Fibroblast of the aortic adventitia (primary cell): ENCODE results near the gene PP2D1. TPM values are rescaled to one million over a fixed set of nuclear protein-coding genes. Genes with fewer than 3 reads are reported as not detected.
"Not testable (repeated sequence)": the region's sequence is repeated elsewhere in the genome, so short reads cannot be mapped to it uniquely, and the experiment has no call there.

Source experiments
- DNase-seq: peaks from one replicate; pipeline ENCODE4 v3.0.0-alpha.2; 2010; ENCODE audit warnings: low read depth
- H3K4me3 ChIP-seq: 2 replicates; pipeline ENCODE4 v1.5.1; 2011; ENCODE audit warnings: low read depth, mild to moderate bottlenecking, control low read depth, low read length, moderate library complexity
- total RNA-seq: library from RNA; depleted of rRNA; stranded (reverse); fragments of >200 nt; gene quantifications from 2 replicates; pipeline ENCODE4 v1.2.3, GENCODE V29; 2012; ENCODE audit warnings: low replicate concordance
- TF ChIP-seq, protein P1 (sequence below): IDR thresholded peaks from 2 replicates; pipeline ENCODE4 v1.5.1; 2011; ENCODE audit warnings: mild to moderate bottlenecking, low read length, control low read depth, inconsistent platforms; ENCODE audit not compliant: insufficient read depth

The PP2D1 gene
- total RNA-seq, 1 donor = not detected

DNA sequence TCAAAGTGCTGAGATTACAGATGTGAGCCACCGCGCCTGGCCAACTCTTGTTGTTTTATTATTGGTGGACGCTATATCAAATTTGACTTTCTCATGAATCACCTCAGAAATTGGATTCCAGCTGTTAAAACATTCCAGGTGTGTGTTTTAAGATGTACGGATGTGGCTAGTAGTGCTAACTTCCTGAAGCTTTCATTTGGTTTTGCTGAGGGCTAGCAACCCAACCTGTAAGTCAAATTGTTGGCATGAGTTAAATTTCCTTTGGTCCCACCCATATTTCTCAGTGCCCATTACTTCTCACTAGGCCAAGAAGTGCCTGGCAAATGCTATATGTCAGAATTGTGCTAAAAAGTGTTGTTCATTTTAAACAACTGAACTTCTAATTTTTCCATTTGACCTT is 15.1 kb upstream of the PP2D1 start:
- no peak for DNase-seq
- no peak overlapping the region for H3K4me3 ChIP-seq
- TF ChIP-seq, protein P1, sequence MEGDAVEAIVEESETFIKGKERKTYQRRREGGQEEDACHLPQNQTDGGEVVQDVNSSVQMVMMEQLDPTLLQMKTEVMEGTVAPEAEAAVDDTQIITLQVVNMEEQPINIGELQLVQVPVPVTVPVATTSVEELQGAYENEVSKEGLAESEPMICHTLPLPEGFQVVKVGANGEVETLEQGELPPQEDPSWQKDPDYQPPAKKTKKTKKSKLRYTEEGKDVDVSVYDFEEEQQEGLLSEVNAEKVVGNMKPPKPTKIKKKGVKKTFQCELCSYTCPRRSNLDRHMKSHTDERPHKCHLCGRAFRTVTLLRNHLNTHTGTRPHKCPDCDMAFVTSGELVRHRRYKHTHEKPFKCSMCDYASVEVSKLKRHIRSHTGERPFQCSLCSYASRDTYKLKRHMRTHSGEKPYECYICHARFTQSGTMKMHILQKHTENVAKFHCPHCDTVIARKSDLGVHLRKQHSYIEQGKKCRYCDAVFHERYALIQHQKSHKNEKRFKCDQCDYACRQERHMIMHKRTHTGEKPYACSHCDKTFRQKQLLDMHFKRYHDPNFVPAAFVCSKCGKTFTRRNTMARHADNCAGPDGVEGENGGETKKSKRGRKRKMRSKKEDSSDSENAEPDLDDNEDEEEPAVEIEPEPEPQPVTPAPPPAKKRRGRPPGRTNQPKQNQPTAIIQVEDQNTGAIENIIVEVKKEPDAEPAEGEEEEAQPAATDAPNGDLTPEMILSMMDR = no peak

DNA sequence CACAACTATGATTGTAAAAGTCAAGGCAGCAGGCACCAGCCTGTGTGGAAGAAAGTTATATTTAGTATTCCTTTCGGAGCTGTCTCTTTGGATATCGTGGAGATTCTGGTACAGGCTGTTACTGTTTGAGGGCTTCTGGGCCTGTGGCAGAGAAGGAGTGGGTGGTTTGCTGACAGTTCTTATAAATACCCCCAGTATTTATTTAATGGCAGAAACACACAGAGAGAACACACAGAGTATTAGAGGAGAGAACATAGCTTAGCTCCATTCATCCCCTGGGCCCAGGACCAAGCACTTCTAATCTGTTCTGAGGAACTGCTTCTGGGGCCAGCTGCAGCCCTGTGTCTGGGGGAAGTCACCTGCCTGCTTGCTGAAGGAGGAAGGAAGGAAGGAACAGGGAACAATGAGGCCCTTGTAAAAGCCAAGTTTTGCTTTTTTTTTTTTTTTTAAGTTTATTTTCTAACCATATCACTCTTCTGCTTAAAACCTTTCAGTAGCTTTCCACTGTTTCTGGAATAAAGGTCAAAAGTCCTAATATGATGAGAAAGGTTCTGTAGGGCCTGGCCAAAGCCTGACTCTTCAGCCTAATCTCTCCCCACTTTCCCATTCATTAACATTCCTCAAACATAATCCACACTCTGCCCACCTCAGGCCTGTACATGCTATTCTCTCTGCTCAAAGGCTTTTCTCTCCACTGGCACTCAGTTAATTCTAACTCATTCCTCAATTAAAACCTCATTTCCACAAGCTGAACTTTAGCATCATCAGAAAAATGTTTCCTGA is 11.8 kb upstream of the PP2D1 start:
- TF ChIP-seq, protein P1 = no peak
- DNase-seq = no peak
- H3K4me3 ChIP-seq = no peak overlapping the region

DNA sequence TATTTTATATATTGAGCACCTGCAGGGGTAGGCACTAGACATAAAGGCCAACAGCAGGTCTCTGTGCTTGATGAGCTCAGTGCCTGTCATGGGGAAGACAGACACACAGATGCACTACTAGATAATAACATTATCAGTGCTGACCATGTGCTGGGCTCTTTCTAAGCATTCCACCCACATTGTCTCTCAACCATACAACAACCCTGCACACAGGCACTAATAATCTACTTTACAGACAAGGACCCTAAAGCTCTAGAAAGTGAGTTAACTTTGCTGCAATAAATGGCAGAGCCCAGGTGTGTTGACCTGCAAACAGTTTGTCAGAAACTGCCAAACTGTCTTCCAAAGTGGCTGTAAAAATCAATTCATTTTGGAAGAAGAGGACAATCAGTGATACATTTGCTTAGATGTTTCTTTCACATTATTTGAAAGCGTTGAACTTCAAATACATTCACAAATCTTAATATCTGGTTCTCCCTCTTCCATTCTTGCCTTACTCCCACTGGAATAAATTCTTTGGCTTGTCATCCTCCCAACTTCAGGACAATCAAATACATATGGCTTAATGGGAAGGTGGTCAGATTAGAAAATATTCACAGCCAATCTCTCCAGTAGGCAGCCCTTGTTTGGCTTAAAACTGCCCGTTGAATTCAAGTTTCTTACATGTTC is 11.0 kb upstream of the PP2D1 start:
- TF ChIP-seq, protein P1 = no peak
- no peak for DNase-seq
- H3K4me3 ChIP-seq = no peak overlapping the region

DNA sequence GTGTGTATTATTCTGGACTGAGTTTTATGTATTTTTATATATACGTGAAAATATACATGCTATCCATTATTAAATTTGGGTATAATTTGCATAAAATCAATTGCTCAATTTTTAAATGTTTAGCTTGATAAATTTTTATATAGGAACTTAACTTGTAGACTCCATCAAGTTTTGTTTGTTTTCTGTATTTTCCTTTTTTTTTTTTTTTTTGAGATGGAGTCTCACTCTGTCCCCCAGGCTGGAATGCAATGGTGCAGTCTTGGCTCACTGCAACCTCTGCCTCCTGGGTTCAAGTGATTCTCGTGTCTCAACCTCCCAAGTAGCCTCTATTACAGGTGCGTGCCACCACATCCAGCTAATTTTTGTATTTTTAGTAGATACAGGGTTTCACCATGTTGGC is 4.0 kb upstream of the PP2D1 start:
- not testable (repeated sequence) for DNase-seq, H3K4me3 ChIP-seq

DNA sequence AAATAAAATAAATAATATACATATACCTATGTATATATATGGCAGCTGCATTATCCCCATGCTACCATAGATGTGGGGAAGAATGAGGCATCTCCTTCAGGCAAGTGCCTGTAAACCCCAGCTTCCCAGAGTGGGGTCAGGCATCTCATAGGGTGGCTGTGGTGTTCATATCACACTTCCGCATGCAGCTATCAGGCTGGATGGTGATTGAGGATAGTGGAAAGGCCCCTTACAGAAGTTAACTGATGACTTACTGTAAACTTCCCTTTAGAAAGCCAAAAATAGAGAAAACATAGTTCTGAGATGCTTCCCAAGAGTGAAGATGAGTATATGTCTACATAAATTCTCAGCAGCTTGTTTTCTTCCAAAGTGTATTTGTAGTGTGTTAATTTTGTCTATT is 3.5 kb upstream of the PP2D1 start:
- no peak overlapping the region for H3K4me3 ChIP-seq
- TF ChIP-seq, protein P1 = no peak
- no peak for DNase-seq

DNA sequence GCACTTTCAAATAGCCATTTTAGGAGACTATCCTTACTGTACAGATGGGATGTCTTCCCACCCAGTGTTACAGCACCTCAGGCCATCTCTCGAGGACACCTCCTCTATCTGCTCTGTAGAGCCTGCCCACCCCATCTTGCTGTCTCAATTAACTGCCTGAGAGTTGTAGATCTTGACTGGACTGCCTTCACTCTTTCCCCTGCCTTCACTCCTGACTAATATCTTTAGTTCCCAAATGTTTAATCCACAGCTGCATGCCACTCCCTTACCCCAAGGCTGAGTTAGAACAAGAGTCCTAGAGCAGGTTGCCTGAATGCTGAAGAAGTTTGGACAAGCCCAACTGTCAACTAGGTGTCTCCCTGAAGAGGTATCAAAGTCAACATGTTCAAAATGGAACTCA is 1.3 kb upstream of the PP2D1 start:
- H3K4me3 ChIP-seq = no peak overlapping the region
- TF ChIP-seq, protein P1 = no peak
- DNase-seq = no peak

DNA sequence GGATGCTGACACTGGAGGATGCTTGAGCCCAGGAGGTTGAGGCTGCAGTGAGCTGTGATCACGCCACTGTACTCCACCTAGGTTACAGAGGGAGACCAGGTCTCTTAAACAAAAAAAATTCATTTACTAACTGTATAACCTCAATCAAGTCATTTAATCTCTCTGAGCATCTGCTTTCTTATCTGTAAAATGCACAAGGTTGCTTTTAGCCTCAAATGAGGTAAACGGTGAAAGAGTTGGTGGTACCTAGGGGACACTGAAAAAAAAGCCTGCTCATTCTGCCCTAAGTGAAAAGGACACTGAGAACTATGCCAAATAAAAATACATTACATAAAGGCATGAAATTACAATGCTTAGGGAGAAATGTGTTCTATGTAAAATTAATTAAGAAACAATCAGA is 3.4 kb downstream of the PP2D1 start:
- no peak for DNase-seq
- no peak overlapping the region for H3K4me3 ChIP-seq
- TF ChIP-seq, protein P1 = no peak
